HG03571 (cell line): Measurements from ENCODE around the gene OR10A6.

ENCODE experiments used
- ATAC-seq: cut with Tn5 transposase; IDR thresholded peaks from one replicate; pipeline ENCODE4 v1.9.1; 2021; ENCODE audit not compliant: unreplicated experiment

OR10A6 gene, protein sequence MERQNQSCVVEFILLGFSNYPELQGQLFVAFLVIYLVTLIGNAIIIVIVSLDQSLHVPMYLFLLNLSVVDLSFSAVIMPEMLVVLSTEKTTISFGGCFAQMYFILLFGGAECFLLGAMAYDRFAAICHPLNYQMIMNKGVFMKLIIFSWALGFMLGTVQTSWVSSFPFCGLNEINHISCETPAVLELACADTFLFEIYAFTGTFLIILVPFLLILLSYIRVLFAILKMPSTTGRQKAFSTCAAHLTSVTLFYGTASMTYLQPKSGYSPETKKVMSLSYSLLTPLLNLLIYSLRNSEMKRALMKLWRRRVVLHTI

DNA sequence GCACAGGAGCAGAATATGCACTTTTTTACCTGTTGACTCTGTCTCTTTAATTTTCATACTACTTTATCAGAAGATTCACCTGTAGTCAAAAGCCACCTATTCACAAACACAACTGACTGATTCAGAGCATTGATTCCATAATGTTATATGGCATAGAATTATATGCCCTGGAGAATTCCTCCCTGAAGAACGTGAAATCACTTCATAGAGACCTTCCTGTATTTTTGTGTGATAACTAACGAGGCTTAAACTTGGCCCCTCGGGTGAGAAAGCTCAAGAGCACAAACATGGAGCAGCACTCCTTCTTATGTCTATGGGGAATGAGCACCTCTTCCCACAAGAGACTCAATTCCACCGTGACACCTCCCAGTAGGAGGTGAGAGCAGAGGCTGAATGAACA lies at the start of gene OR10A6:
OR10A6 (minus strand) TSS at position 101 of the 400 bp plus-strand sequence. CDS start 2,606 bp downstream, outside the sequence.
- no peak for ATAC-seq

DNA sequence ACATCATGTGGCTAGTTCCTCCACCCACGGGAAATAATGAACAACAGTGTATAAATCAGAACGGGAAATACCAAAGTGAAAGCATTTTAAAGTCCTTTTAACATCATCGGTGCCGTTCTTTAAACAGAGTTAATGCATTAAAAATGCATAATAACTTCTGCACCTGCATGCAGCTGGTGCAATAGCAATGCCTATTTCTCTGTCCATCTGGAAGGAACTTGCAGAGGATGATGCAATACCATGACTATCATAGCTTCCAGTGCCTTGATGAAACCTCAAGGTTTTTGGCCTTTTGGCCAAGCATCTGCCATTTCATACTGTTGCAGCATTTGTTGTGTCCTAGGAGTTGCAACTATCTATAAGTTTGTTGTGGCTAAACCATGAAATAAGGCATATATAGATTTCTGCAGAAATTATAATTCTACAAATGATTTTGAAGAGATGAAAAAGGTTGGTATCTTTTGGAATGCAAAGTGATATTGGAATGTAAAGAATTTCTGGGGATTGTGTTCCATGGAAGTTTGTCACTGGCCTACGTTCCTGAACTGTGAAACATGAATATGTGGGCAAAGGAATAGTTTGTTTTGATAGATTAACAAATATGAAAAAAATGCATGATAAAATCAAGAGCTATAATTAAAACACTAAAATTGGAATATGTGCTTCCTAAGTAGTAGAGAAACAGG lies 46.3 kb upstream of the OR10A6 start:
- no peak for ATAC-seq

DNA sequence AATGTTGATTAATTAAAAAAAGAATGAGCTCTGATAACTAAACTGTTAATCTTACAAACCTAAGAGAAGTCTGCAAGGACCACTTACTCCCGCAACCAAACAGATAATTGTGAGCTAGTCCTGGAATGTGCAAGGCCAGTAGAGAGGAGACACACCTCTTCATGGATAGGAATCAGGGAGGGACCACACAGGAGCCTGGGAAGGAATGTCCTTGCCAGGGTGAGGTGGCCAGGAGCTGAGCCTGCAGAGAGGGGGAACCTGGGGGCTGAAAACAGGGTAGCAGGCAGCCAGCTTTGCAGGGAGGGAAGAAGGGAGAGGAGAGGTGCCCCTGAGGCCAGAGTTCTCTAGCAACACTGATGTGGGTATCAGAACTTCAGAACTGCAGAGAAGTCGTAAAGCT lies 43.6 kb upstream of the OR10A6 start:
- no peak for ATAC-seq

DNA sequence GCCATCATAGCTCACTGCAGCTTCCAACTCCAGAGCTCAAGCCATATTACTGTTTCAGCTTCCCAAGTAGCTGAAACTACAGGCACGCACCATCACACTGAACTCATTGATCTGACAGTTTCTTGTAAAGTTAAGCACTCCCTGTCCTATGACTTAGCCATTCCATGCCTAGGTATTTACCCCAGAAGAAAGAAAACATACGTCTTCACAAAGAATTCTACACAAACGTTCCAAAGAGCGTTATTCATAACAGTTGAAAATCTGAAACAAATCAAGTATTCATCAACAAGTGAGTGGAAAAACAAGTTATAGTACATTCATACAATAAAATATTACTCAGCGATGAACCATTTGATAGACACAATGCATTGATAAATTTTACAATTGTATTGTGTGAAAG lies 41.9 kb upstream of the OR10A6 start:
- no peak for ATAC-seq

DNA sequence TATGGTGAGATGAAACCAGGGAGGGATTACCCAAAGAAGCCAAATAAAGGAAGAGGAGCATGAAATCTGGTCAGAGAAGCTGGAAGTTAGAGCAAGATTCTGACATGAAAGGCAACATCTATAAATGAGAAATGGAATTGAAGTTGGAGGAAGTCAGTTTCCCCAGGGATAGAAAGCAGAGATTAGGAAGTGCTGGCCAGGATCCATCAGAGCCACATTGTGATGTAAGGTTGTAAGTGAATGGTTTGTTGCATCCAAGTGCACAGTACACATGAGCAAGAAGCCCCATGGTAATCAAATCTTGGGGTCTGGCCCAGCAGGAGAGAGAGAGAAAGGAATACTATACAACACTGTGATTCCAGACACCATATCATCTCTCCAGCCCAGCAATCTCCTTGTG lies 40.8 kb upstream of the OR10A6 start:
- ATAC-seq: no peak

DNA sequence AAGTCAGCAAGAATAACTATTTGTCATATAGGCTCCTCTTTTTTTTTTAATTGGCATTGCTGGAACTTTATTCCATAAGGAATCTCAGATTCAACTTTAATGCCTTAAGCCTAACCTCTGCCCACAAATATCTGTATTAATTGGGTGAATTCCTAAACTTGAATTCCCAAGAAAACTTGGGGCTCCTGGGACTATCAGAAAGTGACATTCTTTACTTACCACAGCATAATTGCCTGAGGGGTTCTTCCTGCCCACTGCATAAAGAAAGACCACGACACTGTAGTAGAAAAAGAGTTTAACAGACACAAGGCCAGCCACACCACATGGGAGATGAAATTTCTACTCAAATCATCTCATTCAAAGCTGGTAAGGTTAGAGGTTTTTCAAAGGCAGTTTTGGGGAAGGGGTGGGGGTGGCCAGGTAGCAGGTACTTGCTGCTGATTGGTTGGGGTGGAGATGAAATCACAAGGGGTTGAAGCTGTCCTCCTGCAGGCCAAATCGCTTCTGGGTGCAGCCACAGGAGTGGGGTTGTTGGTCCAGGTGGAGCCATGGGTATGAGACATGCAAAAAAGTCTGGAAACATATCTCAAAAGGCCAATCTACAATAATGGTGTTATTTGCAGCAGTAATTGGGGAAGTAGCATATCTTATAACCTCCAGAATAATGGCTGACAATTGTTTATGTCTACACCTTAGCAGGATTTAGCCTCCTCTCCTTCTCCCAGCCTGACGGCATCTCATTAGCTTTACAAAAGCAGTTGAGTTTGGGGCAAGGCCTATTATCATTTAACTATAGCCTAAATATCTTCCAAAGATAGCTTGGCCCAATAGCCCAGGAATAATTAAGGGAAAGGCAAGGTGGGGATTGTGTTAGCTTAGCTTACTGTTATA lies 38.9 kb upstream of the OR10A6 start:
- no peak for ATAC-seq

DNA sequence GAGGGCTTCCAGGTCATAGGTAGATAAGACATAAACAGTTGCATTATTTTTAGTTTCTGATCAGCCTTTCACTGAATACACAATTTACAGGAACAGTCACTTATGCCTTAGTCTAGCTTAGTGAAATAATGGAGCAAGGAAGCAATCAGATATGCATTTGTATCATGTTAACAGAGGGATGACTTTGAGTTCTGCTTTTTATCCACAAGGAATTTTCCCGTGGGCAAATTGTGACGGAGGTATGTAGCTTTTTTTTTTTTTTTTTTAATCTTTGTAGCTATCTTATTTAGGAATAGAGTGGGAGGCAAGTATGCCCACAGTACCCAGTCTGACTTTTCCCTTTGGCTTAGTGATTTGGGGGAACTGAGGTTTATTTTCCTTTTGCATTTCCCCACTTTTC lies 37.6 kb upstream of the OR10A6 start:
- ATAC-seq: no peak

DNA sequence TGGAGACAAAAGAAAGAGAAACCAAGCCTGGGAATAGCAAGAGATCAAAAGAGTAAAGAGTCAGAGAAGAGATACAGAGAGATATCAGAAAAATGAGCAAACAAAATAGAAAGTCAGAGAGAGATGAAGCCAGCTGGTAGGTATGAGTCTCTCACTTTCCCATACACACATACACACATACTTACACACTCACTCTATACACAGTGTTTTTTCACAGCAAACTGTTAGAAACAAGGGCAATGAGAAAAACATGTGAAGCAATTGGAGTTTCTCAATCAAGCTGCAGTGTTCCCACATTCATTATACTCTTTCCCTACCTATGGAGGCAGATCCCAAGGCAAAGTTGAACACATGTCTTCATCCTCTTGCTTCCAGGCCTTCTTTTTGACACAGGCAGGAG lies 36.8 kb upstream of the OR10A6 start:
- no peak for ATAC-seq

DNA sequence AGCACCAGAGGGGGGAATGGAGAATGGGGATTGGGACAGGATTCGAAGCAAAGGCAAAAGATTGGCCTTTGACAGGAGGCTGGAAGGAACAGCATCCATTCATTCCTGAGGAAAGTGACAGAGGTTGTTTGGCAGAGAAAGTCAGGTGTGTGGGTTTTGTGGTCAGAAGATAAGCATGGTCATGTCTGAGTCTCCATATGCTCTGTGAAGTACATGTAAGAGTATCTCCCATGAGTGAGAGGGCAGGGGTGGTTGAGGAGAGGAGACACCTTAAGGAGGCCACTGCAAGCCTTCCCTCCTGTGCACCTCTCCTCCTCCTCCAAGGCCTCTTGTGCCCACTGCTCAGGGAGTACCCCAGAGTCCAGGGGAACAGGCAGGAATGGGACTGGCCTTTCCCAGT lies 36.0 kb upstream of the OR10A6 start:
- no peak for ATAC-seq

DNA sequence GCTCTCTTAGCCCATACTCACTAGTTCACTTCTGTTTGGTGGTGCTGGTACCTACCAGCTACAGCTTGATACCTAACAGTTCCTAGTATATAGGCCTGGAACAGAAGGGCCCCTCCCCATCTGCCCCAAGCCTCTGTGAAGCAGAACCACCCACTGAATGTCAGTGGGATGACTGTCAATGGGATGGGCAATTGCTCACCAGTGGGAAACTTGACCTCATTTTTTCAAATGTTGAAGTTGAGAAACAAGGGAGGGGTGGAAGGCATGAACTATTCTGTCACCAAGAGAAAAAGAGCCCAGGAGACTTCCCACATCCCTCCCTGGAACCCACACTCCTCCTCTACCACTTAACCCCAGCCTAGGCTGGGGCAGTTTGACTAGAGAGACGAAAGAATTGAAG lies 34.3 kb upstream of the OR10A6 start, which contains the start of gene NLRP10:
NLRP10 (minus strand) TSS at position 62 of the 400 bp plus-strand sequence. CDS start 1,952 bp downstream, outside the sequence.
- ATAC-seq: no peak

DNA sequence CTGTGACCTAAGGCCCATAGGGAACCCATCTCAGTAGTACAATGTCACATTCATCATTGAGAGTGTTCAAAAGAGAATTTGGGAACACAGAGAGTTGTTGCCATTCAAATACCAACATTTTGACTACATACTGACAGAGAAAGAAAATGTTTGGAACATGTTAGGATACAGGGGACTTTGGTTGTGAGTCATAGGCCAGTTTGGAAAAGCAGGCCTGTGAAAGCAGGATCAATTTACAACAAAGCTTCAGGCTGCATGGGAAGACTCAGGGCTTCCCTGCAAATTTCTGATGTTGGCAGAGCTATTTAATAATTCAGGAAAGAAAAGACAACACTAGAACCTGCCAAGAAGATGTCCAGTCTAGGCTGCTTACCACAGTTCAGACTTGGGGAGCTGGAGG lies 33.8 kb upstream of the OR10A6 start:
- no peak for ATAC-seq

DNA sequence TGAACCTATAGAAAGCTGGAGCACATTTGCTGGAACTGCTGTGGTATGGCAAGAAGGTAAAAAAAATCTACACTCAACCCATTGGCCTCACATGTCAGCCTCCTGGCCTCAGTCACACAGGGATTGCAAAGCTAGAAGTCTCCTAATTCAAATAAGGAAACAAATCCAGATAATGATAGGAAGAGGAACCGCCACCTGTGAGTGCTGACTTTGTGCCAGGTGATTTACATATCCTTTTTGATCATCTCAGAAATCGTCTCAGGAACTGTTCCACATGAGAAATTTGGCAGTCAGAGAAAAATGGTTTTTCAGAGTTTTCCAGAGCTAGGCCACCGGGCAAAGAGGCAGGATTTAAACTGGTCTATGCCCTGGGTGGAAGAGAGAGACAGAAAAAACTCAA lies 33.2 kb upstream of the OR10A6 start:
- no peak for ATAC-seq

DNA sequence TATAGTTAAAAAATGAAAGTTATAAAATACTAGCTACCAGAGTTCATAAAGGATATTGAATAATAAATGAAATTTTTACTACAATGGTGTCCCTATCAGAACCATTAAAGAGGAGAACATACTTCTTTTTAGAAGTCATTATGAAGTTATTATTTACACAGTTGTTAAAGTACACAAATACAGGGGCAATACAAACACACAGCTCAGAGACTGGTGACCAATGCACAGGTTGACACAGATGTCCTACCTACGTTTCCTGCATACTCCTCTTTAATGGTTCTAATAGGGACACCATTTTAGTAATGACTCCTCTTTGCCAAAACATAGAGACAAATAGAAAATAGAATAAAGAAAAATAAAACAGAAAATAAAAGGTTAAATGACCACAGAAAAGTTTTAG lies 24.1 kb upstream of the OR10A6 start:
- no peak for ATAC-seq

DNA sequence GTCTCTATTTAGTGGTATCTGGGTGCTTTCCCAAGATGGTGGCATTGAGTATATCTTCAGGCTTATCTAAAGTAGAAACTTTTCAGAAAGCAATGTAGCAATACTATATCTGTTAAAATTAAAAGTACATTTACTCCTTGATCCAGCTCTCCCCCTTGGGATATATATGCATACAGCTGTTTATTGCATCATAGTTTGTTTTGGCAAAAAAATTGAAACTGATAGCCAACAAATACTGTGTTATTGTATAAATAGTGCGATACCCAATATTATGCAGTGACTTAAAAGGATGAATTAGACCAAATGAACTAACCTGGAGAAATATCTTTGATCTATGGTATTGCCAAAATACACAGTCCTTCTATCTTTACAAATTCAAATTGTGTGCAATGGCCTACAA lies 18.9 kb upstream of the OR10A6 start:
- ATAC-seq: no peak

DNA sequence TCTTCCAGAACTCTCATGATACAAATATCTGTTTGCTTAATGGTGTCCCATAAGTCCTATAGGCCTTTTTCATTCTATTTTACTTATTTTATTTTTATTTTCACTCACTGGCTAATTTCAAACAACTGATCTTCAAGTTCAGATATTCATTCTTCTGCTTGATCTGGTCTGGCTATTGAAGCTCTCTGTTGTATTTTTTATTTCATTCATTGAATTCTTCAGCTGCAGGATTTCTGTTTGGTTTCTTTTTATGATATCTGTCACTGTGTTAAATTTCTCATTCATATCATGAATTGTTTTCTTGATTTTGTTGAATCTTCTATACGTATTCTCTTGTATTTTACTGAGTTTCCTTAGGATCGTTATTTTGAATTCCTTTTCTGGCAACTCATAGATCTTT lies 13.1 kb upstream of the OR10A6 start:
- no peak for ATAC-seq

DNA sequence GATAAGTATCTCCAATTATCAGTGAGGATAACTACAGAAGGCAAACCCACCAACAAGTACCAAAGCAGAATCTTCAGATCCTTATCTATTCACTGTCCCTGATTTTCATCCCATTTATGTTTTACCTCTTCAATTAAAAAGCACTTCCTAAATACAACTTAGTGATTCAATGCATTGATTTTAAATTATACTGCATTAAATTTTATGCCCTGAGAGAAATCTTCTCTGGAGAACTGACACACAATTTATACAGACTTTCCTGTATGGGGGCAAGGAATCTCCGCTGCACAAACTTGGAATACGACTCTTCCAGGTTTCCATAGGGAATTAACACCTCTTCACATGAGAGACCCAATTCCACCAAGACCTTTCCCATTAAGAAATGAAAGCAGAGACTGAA lies 10.5 kb upstream of the OR10A6 start, which contains the start of gene OR10A3:
OR10A3 (minus strand) TSS at position 101 of the 400 bp plus-strand sequence. CDS start 2,188 bp downstream, outside the sequence.
- ATAC-seq: no peak

DNA sequence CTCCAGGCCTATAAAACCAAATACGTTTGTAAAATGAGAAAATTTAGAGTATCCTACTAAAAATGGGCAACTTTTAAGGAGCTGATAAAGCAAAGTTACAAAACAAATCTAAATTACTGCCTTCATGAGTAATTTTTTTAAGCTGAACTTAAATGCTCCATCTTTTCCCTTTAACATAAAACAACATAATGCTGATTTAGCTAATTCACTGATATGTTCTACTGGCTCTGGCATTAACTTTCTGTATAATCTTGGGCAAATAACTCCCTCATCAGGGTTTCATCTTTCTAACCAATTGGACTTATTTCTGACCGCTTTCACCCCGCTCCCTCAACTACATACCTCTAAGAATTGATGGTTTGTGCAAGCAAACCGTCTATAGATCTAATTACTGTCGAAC lies 10.1 kb upstream of the OR10A6 start:
- no peak for ATAC-seq

DNA sequence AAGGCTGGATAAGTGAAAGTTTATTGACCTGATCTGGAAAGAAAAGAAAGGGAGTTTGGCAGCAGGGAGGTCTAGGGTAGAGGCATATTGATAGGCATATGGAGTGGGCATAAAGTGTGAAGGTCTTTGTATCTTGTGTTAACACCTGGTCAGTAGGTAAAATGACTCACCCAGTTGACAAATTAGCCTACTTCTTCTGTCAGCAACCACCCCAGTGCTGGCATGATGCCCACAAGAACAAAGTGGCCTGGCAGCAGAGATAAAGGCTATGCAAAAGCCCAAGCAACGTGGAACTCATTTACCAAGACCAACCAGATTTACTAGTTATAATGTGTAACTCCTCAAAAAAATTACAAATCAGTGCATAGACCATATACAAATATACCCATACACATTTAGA lies 5.5 kb upstream of the OR10A6 start:
- ATAC-seq: no peak

DNA sequence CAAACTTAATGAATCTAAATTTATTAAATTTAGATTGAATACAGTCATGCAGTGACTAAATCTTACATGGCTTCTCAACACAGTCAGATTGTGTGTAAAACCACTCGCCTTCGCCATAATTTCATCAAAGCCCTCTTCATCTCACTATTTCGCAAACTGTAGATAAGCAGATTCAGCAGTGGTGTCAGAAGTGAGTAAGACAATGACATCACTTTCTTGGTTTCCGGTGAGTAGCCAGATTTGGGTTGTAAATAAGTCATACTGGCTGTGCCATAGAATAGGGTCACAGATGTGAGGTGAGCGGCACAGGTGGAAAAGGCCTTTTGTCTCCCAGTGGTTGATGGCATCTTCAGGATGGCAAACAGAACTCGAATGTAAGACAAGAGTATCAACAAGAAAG lies 3.4 kb downstream of the OR10A6 start:
- ATAC-seq: no peak

DNA sequence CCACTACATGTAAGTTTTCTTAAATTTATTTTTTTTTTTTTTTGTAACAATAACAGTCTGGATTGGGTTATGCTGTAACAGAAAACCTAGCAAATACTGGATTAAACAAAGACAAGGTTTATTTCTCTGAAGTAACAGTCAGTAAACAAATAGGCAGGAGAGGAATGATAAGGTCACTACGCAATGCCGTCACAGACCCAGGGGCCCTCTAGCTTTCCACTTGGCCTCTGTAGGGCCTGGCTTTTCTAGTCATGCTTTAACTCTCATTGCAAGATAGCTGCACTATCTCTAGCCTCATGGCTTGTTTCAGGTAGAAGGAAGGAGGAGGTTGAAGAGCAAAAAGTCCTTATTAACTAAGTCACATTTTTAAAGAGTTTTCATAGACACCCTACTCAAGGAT lies 6.5 kb downstream of the OR10A6 start:
- no peak for ATAC-seq

DNA sequence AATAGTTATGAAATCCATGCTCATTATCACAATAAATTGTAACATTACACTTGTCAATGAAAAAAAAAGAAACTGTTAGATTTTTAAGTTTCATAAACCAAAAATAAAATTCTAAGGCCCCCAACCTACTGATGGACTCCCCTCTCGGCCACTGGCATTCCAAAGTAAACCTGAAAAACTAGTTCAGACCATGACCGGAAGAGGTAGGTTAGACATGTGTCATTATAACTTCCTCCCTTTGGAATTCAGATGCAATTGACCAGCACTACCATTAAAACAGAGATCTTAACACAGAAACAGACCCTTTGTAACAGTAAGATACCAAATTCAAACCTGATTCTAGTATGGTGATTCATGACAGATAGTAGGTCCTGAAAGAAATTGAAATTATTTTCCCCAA lies 12.9 kb downstream of the OR10A6 start:
- ATAC-seq: no peak

DNA sequence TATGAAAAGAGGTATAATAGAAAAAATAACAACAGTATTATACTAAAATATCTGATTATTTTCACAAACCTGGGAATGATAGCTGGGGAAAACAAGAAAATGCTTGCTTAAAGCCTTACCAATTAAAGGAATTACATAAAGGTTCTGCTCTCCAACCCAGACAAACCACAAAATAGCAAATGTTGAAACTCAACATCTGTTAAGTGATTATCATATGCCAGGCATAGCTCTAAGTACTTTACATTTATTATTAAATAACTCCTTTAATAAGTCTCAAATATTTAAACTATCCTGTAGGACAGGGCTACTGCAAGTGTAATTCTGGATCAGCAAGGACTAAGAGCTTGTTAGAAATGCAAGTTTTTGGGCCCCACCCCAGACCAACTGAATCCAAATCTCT lies 20.1 kb downstream of the OR10A6 start:
- no peak for ATAC-seq
